Epithelial cell of esophagus (primary cell): ENCODE results near the gene ENTPD7.

Experiments
- DNase-seq: peaks from one replicate; pipeline ENCODE4 v3.0.0; 2010; ENCODE audit warnings: low read depth
- H3K4me3 ChIP-seq: 2 replicates; pipeline ENCODE4 v1.5.1; 2011; ENCODE audit warnings: mild to moderate bottlenecking, low read length, control low read depth
- CTCF ChIP-seq: IDR thresholded peaks from 2 replicates; pipeline ENCODE4 v1.5.1; 2011; ENCODE audit warnings: low read depth, mild to moderate bottlenecking, low read length, control low read depth, inconsistent platforms; ENCODE audit not compliant: insufficient read depth; ENCODE audit errors: missing control alignments

Gene ENTPD7

DNA sequence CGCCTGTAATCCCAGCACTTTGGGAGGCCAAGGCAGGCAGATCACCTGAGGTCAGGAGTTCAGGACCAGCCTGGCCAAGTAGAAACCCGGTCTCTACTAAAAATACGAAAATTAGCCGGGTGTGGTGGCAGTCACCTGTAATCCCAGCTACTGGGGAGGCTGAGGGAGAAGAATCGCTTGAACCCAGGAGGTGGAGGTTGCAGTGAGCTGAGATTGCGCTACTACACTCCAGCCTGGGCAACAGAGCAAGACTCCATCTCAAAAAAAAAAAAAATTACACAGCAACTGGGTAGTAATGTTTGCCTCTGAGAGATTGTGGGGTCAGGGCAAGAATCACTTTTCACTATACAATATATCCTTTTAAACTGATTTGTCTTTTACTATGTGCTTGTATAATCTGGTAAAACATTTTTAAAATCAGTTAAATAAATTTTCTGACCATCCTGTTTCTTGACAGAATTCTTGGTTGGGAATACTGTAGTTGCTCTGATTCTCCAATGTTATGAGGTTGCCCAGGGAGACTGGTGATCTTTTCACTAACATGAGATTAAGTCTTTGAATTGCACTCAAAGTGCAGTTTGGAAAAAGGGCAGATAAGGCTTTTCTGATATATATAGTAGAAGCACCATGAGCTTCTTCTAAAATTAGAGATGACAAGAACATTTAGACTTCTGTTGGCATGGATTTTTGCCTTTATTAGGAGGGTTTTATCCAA is 1.5 kb downstream of the ENTPD7 start:
- DNase-seq, result no peak
- no peak for TF ChIP-seq CTCF
- peak overlapping the region; percentile 1 for H3K4me3 ChIP-seq

GRCh38 chr10:99661377-99661763 is 2.1 kb downstream of the ENTPD7 start:
- DNase-seq, result peak; percentile 97

GRCh38 chr10:99665304-99665703 is 6.0 kb downstream of the ENTPD7 start:
- DNase-seq, result no peak
- no peak overlapping the region for H3K4me3 ChIP-seq
- TF ChIP-seq CTCF, result no peak

More at GRCh38 chr10:99661377-99661763, 2.1 kb downstream of the ENTPD7 start:
- H3K4me3 ChIP-seq, result peak overlapping the region; percentile 1
- no peak for TF ChIP-seq CTCF

DNA sequence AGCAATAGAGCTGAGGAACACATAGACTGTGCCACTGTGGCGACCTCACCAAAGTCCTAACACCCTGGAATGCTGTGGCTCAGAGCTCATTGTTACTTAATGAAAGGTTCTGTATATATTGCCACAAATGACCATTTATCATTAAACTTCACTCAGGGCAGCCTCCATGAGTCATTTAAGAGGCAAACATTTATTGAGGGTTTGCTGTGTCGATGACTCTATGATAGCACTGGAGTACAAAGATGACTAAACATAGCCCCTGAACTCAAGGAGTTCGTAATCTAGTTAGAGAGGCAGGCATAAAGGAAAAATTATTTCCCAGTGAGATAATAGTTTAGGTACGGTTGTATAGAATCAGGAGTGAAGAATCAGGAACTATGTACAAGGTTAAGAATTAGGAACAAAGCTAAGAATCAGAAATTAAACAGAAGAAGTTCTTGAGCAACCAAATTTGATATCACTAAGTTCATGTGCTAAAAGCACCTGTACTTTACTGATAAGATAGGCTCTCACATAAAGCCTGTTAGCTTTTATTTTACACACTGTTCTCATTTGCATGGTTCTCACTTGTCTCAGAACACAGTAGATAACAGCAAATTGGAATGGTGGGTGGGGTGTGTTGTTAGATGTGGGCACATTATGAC is 7.9 kb downstream of the ENTPD7 start:
- H3K4me3 ChIP-seq, result no peak overlapping the region
- peak; percentile 87 for DNase-seq
- TF ChIP-seq CTCF, result no peak

DNA sequence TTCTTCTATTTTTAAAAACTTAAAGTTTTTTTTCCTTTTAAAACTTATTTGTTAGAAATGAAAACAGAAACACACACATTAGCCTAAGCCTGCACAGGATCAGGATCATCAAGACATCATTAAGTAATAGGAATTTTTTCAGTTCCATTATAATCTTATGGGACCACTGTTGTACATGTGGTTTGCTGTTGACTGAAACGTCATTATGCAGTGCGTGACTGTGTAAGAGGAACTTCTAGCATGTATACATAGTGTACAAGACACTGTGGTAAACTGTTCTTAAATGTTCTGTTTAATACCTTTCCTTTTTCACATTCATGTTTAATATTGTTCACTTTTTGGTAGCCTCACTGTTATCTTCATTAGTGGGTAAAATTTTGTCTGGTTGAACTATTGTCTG is 12.1 kb downstream of the ENTPD7 start:
- no peak for DNase-seq
- TF ChIP-seq CTCF, result no peak
- no peak overlapping the region for H3K4me3 ChIP-seq

DNA sequence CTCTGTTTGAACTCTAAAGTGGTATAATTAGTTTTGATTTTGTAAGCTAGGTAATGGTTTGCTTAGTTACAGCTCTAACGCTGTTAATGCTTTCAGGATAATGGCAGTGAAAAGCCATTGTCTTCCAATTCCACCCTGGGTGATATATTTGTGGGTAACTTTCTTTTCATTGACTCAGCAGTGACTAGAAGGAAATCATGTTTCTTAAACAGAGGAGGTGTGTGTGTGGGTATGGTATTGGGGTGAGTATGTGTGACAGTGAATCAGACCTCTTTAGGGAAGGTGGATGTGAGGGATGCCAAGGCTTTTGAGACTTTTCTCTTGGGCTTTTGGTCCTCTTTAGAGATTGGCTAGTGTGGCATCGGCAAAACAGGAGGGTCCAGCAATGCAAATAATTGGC is 13.6 kb downstream of the ENTPD7 start:
- H3K4me3 ChIP-seq, result no peak overlapping the region
- TF ChIP-seq CTCF, result no peak
- peak; percentile 70 for DNase-seq

GRCh38 chr10:99673492-99673891 is 14.2 kb downstream of the ENTPD7 start:
- H3K4me3 ChIP-seq, result no peak overlapping the region
- no peak for DNase-seq
- no peak for TF ChIP-seq CTCF
